Activated CD4-positive, alpha-beta T cell treated with anti-CD3 and anti-CD28 coated beads for 36 hours (primary cell): ENCODE data around the gene RAD51B. TPM values are rescaled to one million over a fixed set of nuclear protein-coding genes. Genes with fewer than 3 reads are reported as not detected.
"Not testable (repeated sequence)": the region's sequence is repeated elsewhere in the genome, so short reads cannot be mapped to it uniquely, and the experiment has no call there.

Experiments
- ATAC-seq: fragments of 200-7000 bp; cut with Tn5 transposase; one replicate; pipeline ENCODE4 v1.10.0; 2021; ENCODE audit warnings: mild to moderate bottlenecking, moderate library complexity
- CTCF ChIA-PET: fragments of 350-600 bp; sonication (Branson Sonifier 250); formaldehyde crosslinking; loops from one replicate; lab custom pipeline; 2021; ENCODE audit warnings: antibody characterized with exemption; lab: Charles Lee
- POLR2A ChIA-PET: fragments of 350-600 bp; sonication (Branson Sonifier 250); formaldehyde crosslinking; loops from one replicate; lab custom pipeline; 2021; ENCODE audit warnings: antibody characterized with exemption, inconsistent platforms; lab: Charles Lee
- DNase-seq: peaks from one replicate; pipeline ENCODE4 v3.0.0-alpha.2; 2020
- H3K27ac Mint-ChIP-seq: one replicate; pipeline ENCODE4 v1.8.0; 2021; ENCODE audit warnings: mixed read lengths
- H3K27me3 Mint-ChIP-seq: one replicate; pipeline ENCODE4 v1.8.0; 2021; ENCODE audit warnings: mixed read lengths
- H3K36me3 Mint-ChIP-seq: one replicate; pipeline ENCODE4 v1.8.0; 2021; ENCODE audit warnings: low read depth, mixed read lengths
- H3K4me1 Mint-ChIP-seq: one replicate; pipeline ENCODE4 v1.8.0; 2021; ENCODE audit warnings: mixed read lengths
- H3K4me3 Mint-ChIP-seq: one replicate; pipeline ENCODE4 v1.8.0; 2021; ENCODE audit warnings: mild to moderate bottlenecking, moderate library complexity, mixed read lengths
- H3K9me3 Mint-ChIP-seq: one replicate; pipeline ENCODE4 v1.8.0; 2021; ENCODE audit warnings: low read depth, mixed read lengths
- intact Hi-C, 2 experiments: fragments of 100-400 bp; cut with DNase I in 1 of 2; cut with micrococcal nuclease in 1 of 2; formaldehyde crosslinking; loops; one replicate each; pipeline versions ENCODE4 v1.14.2 to v1.15.1; 2022 to 2024; cut with DNase I, micrococcal nuclease
- total RNA-seq, 2 experiments: library from RNA; stranded (reverse); gene quantifications; one replicate each; pipeline ENCODE4 v1.2.3, GENCODE V29; 2021

Gene RAD51B
- total RNA-seq, 2 experiments from 2014 or later, result 26.4 to 39.9 TPM

DNA sequence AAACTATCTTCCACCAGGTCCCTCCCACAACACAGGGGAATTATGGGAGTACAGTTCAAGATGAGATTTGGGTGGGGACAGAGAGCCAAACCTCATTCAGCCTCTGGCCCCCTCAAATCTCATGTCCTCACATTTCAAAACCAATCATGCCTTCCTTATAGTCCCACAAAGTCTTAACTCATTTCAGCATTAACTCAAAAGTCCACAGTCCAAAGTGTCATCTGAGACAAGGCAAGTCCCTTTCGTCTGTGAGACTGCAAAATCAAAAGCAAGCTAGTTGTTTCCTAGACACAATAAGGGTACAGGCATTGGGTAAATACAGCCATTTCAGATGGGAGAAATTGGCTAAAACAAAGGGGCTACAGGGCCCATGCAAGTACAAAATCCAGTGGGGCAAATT lies 147.6 kb downstream of the RAD51B start:
- Mint-ChIP-seq H3K36me3 (peaks cover 35% of the 10 kb centered on the region), H3K4me1 (no peaks in the 10 kb centered on the region), H3K27ac (no peak overlapping the region), H3K27me3 (no peaks in the 10 kb centered on the region), H3K9me3 (peaks cover 3% of the 10 kb centered on the region), H3K4me3 (no peak overlapping the region)
- ChIA-PET CTCF (no interaction called here), POLR2A (no interaction called here)
- ATAC-seq (no peak), DNase-seq (no peak)
- intact Hi-C loops, result no loop called here

DNA sequence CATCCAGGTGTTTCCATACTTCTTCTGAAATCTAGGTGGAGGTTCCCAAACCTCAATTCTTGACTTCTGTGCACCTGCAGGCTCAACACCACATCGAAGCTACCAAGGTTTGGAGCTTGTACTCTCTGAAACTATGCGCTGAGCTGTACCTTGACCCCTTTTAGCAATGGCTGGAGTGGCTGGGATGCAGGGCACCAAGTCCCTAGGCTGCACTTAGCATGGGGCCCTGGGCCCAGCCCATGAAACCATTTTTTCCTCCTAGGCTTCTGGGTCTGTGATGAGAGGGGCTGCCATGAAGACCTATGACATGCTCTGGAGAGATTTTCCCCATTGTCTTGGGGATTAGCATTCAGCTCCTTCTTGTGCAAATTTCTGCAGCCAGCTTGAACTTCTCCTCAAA lies 148.4 kb downstream of the RAD51B start:
- H3K9me3 Mint-ChIP-seq, DNase-seq, H3K27ac Mint-ChIP-seq, H3K4me3 Mint-ChIP-seq, ATAC-seq, intact Hi-C loops, POLR2A ChIA-PET, H3K4me1 Mint-ChIP-seq, H3K27me3 Mint-ChIP-seq: not testable (repeated sequence)
- CTCF ChIA-PET, result interaction anchor here (0.6 kb wide), 1 partner anchor 397 kb away, joined by 3 read pairs; no protein-coding TSS in a partner anchor
- peaks cover 35% of the 10 kb centered on the region for H3K36me3 Mint-ChIP-seq

DNA sequence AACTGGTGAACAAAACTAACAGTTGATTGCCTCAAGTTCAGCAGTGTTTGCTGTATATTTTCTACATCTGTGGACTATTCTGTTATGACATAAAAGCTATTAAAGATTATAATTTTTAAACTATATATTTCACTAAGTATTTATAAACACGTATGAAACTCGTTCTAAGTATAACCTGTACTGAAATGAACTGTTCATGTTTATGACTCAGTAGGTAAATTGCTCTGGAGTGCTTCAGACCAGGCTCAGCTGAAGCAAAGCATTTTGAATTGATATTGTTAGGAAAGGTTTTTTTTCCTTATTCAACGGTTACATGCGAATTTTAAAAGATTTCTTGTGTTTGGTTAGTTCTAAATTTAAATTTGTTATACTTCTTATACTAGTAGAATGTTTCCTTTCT lies 151.3 kb downstream of the RAD51B start:
- H3K4me1 Mint-ChIP-seq, result no peaks in the 10 kb centered on the region
- peaks cover 3% of the 10 kb centered on the region for H3K9me3 Mint-ChIP-seq
- H3K4me3 Mint-ChIP-seq, result no peak overlapping the region
- intact Hi-C loops, result no loop called here
- H3K27ac Mint-ChIP-seq, result no peak overlapping the region
- ChIA-PET CTCF (interaction anchor here (0.7 to 1.2 kb wide), 2 partner anchors 69 to 850 kb away, joined by 3 read pairs; no protein-coding TSS in a partner anchor), POLR2A (no interaction called here)
- DNase-seq (no peak), ATAC-seq (no peak)
- H3K36me3 Mint-ChIP-seq, result peaks cover 23% of the 10 kb centered on the region
- no peaks in the 10 kb centered on the region for H3K27me3 Mint-ChIP-seq

DNA sequence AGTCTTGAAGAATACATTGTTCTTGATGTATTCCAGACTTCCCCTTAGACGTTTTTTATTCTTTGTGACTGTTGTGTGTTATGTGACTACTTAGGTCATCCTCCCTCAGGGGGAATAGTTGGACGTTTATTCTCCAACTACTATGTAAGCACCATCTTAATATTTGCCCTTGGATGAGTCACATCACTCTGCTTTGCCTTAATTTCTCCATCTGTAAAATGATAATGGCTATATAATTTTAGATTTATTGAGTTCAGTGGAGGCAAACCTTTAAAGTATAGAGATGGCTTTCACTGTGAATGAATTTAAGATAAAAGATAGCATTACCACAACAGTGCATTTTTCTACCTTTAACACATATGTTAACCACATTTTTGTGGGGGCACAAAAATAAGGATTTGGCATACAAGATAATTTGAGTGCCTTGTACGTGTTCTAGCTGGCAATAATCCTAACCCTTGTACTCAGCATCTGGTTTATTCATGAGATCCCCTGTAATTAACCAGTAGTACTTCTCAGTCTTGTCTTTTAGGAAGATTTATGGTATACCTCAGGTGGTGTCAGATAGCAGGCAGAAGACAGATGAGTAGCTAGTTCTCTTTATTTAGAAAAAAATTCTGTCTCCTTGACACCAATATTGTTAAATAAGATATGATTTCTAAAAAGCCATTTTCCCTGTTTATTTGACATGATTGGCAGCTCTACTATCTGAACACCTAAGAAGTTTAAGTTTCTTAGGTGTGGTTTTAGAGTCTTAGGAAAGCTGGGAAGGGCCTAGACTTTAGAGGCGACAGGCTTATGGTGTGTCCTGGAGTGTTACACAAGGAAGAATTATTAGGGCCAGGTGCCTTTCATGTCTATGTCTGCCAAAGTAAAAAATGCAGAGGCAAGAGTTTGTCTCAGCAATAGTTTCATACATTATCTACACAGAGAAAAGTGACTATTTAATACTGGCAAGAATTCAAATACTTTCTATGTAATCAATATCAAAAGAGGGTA lies 152.3 kb downstream of the RAD51B start:
- POLR2A ChIA-PET, result no interaction called here
- intact Hi-C loops, result no loop called here
- ATAC-seq (no peak), DNase-seq (no peak)
- peaks cover 16% of the 10 kb centered on the region for H3K36me3 Mint-ChIP-seq
- no peaks in the 10 kb centered on the region for H3K9me3 Mint-ChIP-seq
- CTCF ChIA-PET, result no interaction called here
- H3K27ac Mint-ChIP-seq, result no peak overlapping the region
- H3K4me3 Mint-ChIP-seq, result no peak overlapping the region
- H3K27me3 Mint-ChIP-seq, result no peaks in the 10 kb centered on the region
- H3K4me1 Mint-ChIP-seq, result no peaks in the 10 kb centered on the region

DNA sequence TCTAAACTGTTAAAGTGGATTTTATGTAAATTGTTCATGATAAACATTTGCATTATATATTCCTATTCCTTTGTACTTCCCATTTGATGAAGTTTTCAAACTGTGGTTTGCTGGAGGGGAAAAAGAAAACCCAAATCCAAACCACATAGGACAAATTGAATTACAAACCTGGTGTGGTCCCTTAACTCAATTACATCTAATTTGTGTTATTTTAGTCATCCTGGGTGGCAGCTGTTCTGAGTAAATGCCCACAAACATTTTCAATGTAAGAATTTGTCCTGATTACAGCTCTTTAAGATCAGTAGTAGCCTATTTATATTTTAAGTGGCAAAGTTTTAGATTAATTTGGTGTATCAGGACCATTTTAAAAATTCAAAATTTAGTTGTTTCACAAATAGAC lies 153.9 kb downstream of the RAD51B start:
- no peak for ATAC-seq
- POLR2A ChIA-PET, result no interaction called here
- Mint-ChIP-seq H3K4me1 (no peaks in the 10 kb centered on the region), H3K27ac (no peak overlapping the region), H3K36me3 (peaks cover 5% of the 10 kb centered on the region), H3K27me3 (no peaks in the 10 kb centered on the region), H3K9me3 (no peaks in the 10 kb centered on the region), H3K4me3 (no peak overlapping the region)
- CTCF ChIA-PET, result no interaction called here
- intact Hi-C loops, result no loop called here
- no peak for DNase-seq

DNA sequence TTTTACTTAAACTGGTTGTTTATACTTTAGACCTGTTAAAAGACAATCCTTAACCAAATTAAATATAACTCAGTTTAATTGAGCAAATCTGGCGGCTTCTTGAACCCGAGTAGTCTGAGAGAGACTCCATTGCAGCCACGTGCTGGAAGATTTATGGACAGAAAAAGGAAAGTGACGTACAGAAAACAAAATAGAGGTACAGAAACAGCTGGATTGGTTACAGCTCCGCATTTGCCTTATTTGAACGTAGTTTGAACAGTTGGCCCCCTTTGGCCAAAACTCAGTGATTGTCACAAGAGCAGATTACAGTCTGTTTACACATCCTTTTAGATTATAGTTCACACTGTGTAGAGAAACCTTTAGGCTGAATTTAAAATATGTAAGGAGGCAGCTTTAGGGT lies 155.9 kb downstream of the RAD51B start:
- no peak for ATAC-seq
- CTCF ChIA-PET, result no interaction called here
- H3K9me3 Mint-ChIP-seq, result no peaks in the 10 kb centered on the region
- intact Hi-C loops, result no loop called here
- H3K4me3 Mint-ChIP-seq, result no peak overlapping the region
- peaks cover 1% of the 10 kb centered on the region for H3K36me3 Mint-ChIP-seq
- POLR2A ChIA-PET, result no interaction called here
- no peak overlapping the region for H3K27ac Mint-ChIP-seq
- H3K4me1 Mint-ChIP-seq, result peaks cover 2% of the 10 kb centered on the region
- H3K27me3 Mint-ChIP-seq, result no peaks in the 10 kb centered on the region
- DNase-seq, result no peak

DNA sequence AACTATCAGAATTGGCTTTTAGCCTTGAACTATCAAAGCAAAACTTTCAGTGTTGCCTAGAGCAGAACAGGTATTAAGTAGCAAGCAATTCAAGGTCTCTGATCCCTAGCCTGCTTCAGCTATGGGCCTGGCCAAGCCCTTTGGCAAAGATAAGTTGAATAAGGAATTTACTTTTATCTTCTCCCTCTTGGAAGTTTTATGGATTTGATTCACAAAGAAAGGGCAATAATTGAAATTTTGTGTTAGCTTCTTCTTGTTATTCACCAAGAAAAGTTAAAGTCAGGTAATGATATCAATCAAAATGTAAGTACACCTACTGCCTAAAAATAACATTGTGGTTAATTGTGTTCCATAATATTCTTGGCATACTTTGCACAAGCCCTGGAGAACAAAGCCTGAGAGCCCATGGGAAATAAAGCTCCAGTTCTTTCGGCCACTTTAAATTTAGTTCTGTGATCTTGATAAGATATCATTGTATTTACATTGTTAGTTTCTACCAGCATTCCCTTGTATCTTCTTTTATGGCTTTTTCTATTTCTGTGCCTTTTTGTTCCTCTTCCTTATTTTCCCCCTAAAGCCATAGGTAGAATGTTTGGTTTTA lies 158.0 kb downstream of the RAD51B start:
- ATAC-seq (no peak), DNase-seq (no peak)
- Mint-ChIP-seq H3K4me3 (no peak overlapping the region), H3K9me3 (no peaks in the 10 kb centered on the region), H3K36me3 (peaks cover 1% of the 10 kb centered on the region), H3K27ac (no peak overlapping the region), H3K4me1 (peaks cover 2% of the 10 kb centered on the region), H3K27me3 (no peaks in the 10 kb centered on the region)
- ChIA-PET POLR2A (interaction anchor here (1.1 kb wide), 1 partner anchor 399 kb away, joined by 3 read pairs; no protein-coding TSS in a partner anchor), CTCF (no interaction called here)
- intact Hi-C loops, result no loop called here

DNA sequence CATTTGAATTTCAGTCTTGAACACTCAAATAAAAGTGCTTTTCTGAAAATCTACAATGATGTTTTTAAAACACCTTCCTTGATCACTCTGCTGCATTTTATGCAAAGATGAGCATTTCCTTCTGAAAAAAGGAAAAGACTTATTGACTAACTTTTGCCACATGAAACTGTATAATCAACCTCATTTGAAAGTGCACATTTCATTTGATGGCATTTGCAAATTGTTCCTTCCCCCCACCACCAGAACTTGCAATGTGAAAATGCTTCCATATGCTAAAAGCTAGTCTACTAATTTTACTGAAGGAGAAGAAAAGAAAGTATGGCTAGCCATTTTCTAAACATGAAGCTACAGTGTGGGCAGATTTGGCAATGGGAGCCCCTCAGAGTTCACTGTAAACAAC lies 159.2 kb downstream of the RAD51B start:
- Mint-ChIP-seq H3K4me3 (no peak overlapping the region), H3K27ac (no peak overlapping the region), H3K9me3 (no peaks in the 10 kb centered on the region), H3K36me3 (peaks cover 1% of the 10 kb centered on the region), H3K27me3 (no peaks in the 10 kb centered on the region), H3K4me1 (peaks cover 2% of the 10 kb centered on the region)
- intact Hi-C loops, result no loop called here
- POLR2A ChIA-PET, result no interaction called here
- CTCF ChIA-PET, result no interaction called here
- no peak for ATAC-seq
- DNase-seq, result no peak

DNA sequence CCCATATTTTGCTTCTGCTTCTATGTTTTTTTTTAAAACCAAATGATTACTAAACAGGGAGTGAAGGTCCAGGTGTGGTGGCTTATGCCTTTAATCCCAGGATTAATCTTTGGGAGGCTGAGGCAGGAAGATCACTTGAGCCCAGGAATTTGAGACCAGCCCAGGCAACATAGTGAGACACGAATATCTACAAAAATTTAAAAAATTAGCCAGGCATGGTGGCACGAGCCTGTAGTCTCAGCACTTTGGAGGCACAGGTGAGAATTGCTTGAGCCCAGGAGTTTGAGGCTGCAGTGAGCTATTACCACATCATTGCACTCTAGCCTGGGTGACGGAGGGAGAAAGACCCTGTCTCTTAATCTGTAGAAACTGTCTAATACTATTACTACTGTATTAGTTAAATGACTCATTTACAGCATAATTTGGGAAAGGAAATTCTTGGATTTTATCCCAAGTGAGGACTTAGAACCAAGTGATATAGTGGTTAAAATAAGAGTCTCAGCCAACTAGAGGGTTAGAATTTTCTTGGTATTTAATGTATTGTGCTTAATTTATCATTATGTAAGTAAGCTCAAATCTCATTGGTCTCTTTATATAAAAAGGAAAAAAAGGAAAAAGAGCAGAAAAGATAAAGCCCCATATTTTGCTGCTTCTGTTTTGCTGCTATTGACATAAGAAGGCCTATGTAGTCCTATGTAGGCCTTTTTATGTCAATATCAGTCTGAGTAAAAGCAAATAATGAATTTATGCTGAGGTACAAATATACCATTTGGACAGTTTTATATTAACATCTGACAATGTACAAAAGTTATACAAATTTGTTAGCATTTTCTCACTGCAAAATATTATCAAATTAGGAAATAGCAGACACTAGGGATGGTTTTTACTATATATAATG lies 163.4 kb downstream of the RAD51B start:
- H3K27ac Mint-ChIP-seq, result no peak overlapping the region
- no peak for ATAC-seq
- H3K9me3 Mint-ChIP-seq, result no peaks in the 10 kb centered on the region
- DNase-seq, result no peak
- H3K4me3 Mint-ChIP-seq, result no peak overlapping the region
- H3K4me1 Mint-ChIP-seq, result peaks cover 8% of the 10 kb centered on the region
- no peaks in the 10 kb centered on the region for H3K27me3 Mint-ChIP-seq
- POLR2A ChIA-PET, result interaction anchor here (1.1 kb wide), 1 partner anchor 8 kb away, joined by 5 read pairs; no protein-coding TSS in a partner anchor
- no peaks in the 10 kb centered on the region for H3K36me3 Mint-ChIP-seq
- CTCF ChIA-PET, result interaction anchor here (0.5 kb wide), 1 partner anchor 125 kb away, joined by 4 read pairs; no protein-coding TSS in a partner anchor
- intact Hi-C loops, result no loop called here

DNA sequence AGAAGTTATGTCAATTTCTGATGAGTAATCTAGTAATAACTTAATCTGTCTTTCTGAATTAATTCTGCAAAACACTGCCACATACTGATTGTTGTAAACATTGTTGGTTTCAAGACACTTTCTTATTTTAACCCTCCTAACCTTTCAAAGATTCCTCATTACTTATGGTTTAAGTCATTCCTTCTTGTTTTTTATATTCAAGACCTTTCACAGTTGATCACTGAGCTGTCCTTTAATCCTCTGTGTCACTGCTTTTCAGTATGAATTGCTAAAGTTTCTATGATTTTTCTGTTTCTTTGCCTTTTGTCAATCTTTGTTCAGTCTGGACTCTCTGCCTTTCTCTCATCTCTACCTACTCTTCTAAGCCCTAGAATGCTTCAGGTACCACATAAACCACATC lies 164.7 kb downstream of the RAD51B start:
- H3K4me1 Mint-ChIP-seq, result peaks cover 5% of the 10 kb centered on the region
- H3K9me3 Mint-ChIP-seq, result no peaks in the 10 kb centered on the region
- no peaks in the 10 kb centered on the region for H3K27me3 Mint-ChIP-seq
- H3K27ac Mint-ChIP-seq, result no peak overlapping the region
- H3K36me3 Mint-ChIP-seq, result no peaks in the 10 kb centered on the region
- POLR2A ChIA-PET, result no interaction called here
- CTCF ChIA-PET, result interaction anchor here (1.7 kb wide), 1 partner anchor 11 kb away, joined by 4 read pairs; no protein-coding TSS in a partner anchor
- intact Hi-C loops, result no loop called here
- DNase-seq, result no peak
- ATAC-seq, result peak; percentile 47
- no peak overlapping the region for H3K4me3 Mint-ChIP-seq
